IPS DF 19.7 (cell line): Measurements from ENCODE around the gene SMIM24.

Experiments used
- DNase-seq: peaks from one replicate; pipeline ENCODE4 v3.0.0-alpha.2; 2013; ENCODE audit warnings: low read depth, low spot score

Gene SMIM24

GRCh38 chr19:3474010-3474409 is 6.3 kb downstream of the SMIM24 start:
- DNase-seq = no peak

GRCh38 chr19:3471954-3472655 is 8.2 kb downstream of the SMIM24 start:
- no peak for DNase-seq

GRCh38 chr19:3470500-3471128 is 9.7 kb downstream of the SMIM24 start:
- no peak for DNase-seq

GRCh38 chr19:3469638-3470499 is 10.5 kb downstream of the SMIM24 start:
- DNase-seq = no peak

GRCh38 chr19:3468211-3468610 is 12.1 kb downstream of the SMIM24 start:
- no peak for DNase-seq

GRCh38 chr19:3467437-3468198 is 12.7 kb downstream of the SMIM24 start:
- no peak for DNase-seq

- no peak for DNase-seq
Measured at GRCh38 chr19:3466635-3467034, 13.7 kb downstream of the SMIM24 start.

- DNase-seq = no peak
Measured at GRCh38 chr19:3465552-3465951, 14.8 kb downstream of the SMIM24 start.

GRCh38 chr19:3464587-3465235 is 15.6 kb downstream of the SMIM24 start:
- no peak for DNase-seq

GRCh38 chr19:3463714-3464586 is 16.4 kb downstream of the SMIM24 start:
- DNase-seq = no peak

- no peak for DNase-seq
Measured at GRCh38 chr19:3462991-3463713, 17.2 kb downstream of the SMIM24 start.

GRCh38 chr19:3459965-3460582 is 20.3 kb downstream of the SMIM24 start:
- no peak for DNase-seq

- no peak for DNase-seq
Measured at GRCh38 chr19:3459089-3459881, 21.0 kb downstream of the SMIM24 start.

GRCh38 chr19:3458229-3459088 is 21.9 kb downstream of the SMIM24 start:
- no peak for DNase-seq

GRCh38 chr19:3457528-3458228 is 22.6 kb downstream of the SMIM24 start:
- DNase-seq = no peak

- DNase-seq = no peak
Measured at GRCh38 chr19:3456925-3457527, 23.3 kb downstream of the SMIM24 start.
